Memory B cell (primary cell): Measurements from ENCODE around the gene ELMO3.

Source experiments
- ATAC-seq: fragments of 150-1000 bp; cut with Tn5 transposase; 2 replicates; pipeline ENCODE4 v1.10.0; 2021; ENCODE audit warnings: low read depth, mild to moderate bottlenecking, moderate library complexity
- DNase-seq, 2 donors: peaks; one replicate each; pipeline ENCODE4 v3.0.0; 2022; ENCODE audit warnings: low spot score in 2 of 2
- H3K27ac Mint-ChIP-seq: one replicate; pipeline ENCODE4 v1.8.0; 2022; ENCODE audit warnings: mild to moderate bottlenecking, moderate library complexity, mixed read lengths
- H3K27me3 Mint-ChIP-seq: one replicate; pipeline ENCODE4 v1.8.0; 2022; ENCODE audit warnings: mixed read lengths
- H3K36me3 Mint-ChIP-seq: one replicate; pipeline ENCODE4 v1.8.0; 2022; ENCODE audit warnings: mild to moderate bottlenecking, mixed read lengths
- H3K4me1 Mint-ChIP-seq: one replicate; pipeline ENCODE4 v1.8.0; 2022; ENCODE audit warnings: mixed read lengths
- H3K4me3 Mint-ChIP-seq: one replicate; pipeline ENCODE4 v1.8.0; 2022; ENCODE audit warnings: mild to moderate bottlenecking, moderate library complexity, mixed read lengths
- H3K9me3 Mint-ChIP-seq: one replicate; pipeline ENCODE4 v1.8.0; 2022; ENCODE audit warnings: mixed read lengths

ELMO3 gene

DNA sequence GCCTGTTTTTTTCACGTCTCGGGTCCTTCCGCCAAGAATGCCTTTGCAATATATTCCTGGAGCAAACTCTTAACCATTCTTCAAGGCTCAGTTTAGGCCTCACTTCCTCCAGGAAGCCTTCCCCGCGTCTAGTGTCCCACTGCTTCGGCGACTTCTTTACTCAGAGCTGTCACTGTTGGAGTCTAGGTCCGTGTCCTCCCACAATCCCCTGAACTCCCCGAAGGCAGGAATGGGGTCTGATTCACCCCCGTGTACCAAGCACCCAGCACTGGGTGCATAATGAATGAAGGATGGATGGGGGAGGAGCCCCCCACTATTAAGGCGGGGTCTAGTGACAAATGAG, 15.7 kb upstream of the ELMO3 start:
- H3K4me1 Mint-ChIP-seq: peaks cover 10% of the 10 kb centered on the region
- no peak for ATAC-seq
- no peak for DNase-seq
- H3K4me3 Mint-ChIP-seq: no peak overlapping the region
- H3K9me3 Mint-ChIP-seq: no peaks in the 10 kb centered on the region
- peaks cover 9% of the 10 kb centered on the region for H3K27me3 Mint-ChIP-seq
- no peaks in the 10 kb centered on the region for H3K36me3 Mint-ChIP-seq
- no peak overlapping the region for H3K27ac Mint-ChIP-seq

DNA sequence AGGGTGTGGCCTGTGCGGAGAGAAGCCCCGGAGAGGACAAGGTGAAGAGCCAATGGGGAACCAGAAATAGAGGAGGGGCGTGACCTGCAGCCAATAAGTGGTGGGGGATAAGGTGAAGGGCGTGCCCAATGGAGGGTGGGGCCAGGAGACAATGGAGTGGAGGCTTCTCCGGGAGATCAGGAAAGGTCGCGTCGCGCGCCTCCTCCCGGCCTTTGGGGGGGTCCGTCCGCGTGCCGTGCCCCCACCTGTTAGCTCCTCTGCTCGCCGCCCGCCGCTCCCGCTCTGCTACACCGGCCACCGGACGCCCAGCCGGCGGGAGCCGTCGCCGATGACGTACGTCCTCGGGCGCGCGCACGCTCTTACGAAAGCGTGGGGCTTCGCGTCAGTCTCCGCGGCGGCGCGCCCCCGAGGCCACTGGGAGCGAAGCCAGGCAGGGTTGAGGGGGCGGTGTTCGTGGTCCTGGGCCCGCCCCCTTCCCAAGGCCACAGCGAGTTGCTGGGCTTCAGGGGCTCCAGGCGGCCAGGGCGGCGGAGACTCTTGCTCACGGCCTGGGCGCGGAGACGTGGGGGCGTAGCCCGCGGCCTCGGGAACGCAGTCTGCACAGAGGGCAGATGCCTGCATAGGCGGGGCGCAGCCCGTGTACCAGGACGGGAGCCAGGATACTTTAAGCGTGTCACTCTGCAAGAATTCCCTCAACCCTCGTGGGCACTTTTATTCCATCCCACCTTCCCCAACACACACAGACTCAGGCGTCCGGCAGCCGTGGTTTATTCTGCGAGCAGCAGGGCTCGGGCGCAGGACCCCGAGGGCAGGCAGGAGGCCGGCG, 15.1 kb upstream of the ELMO3 start, which contains the start of gene MATCAP1:
Gene MATCAP1 (minus strand): TSS at position 337 of the 826 bp plus-strand sequence. CDS start 3,353 bp downstream, outside the sequence.
- ATAC-seq: peak; percentile 92
- peak within 1 kb of the TSS; percentile 89 for H3K4me3 Mint-ChIP-seq
- peaks cover 5% of the 10 kb centered on the region for H3K27me3 Mint-ChIP-seq
- H3K36me3 Mint-ChIP-seq: no peaks in the 10 kb centered on the region
- no peaks in the 10 kb centered on the region for H3K9me3 Mint-ChIP-seq
- peaks cover 6% of the 10 kb centered on the region for H3K4me1 Mint-ChIP-seq
- peak; percentile 95 for DNase-seq
- no peak within 1 kb of the TSS for H3K27ac Mint-ChIP-seq

DNA sequence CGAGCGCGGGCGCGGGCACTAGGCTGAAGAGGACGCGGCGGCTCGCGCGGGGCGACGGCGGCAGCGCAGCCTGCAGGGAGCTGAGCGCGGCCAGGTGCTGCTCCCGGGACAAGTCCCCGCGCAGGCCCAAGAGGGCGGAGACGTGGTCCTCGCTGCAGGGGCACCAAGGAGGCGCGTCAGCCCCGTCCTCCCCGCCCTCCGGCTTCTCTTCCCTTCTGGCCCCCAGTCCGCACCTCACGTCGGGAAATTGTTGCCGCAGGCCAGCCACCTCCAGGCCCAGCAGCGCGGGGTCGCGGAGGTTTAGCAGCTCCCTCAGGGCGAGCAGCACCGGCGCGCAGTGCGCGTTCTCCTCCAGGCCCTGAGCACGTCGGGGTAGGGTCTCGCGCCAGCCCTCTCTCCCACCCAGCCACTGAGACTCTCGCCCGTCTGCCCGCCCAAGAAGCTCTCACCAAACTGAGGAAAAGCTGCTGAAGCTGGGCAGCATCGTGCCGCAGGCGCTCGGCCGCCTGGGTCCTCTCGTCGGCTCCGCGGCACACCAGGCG, 14.4 kb upstream of the ELMO3 start:
- ATAC-seq (no peak), DNase-seq (no peak)
- Mint-ChIP-seq H3K4me3 (peak overlapping the region; percentile 89), H3K36me3 (no peaks in the 10 kb centered on the region), H3K27me3 (peaks cover 1% of the 10 kb centered on the region), H3K27ac (no peak overlapping the region), H3K9me3 (no peaks in the 10 kb centered on the region), H3K4me1 (peaks cover 6% of the 10 kb centered on the region)

DNA sequence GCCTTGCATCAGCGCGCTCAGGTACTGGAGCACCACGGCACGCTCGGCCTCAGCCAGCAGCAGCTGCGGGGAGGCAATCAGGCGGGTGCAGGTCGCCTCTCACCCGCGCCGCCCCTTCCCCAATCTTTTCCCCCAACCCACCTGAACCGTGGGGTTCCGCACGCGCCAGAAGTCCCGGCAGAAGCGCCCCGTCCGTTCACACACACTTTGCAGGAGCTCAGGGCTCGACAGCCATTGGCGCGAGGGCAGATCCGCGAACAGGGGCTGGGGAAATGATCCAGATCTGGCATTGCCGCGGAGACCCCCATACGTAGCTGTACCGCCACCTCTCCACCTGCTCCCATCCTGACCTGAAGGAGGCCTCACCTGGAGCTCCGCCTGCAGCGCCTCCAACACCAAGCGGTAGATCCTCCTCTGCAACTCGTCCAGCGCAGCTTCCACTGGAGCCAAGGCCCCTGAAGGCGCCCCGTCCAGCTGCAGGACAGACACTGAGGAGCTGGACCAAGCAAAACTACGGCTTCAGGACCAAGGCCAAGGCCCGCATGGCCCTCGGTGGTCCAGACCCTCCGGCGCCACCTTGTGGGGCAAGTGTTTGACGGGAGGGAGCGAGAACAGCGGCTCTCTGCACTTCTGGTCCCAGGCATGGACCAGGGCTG, 13.8 kb upstream of the ELMO3 start:
- Mint-ChIP-seq H3K27ac (no peak overlapping the region), H3K36me3 (no peaks in the 10 kb centered on the region), H3K9me3 (no peaks in the 10 kb centered on the region), H3K27me3 (peaks cover 1% of the 10 kb centered on the region), H3K4me3 (peak overlapping the region; percentile 89), H3K4me1 (peaks cover 6% of the 10 kb centered on the region)
- peak; percentile 25 for ATAC-seq
- DNase-seq: peak; percentile 77 to 88

DNA sequence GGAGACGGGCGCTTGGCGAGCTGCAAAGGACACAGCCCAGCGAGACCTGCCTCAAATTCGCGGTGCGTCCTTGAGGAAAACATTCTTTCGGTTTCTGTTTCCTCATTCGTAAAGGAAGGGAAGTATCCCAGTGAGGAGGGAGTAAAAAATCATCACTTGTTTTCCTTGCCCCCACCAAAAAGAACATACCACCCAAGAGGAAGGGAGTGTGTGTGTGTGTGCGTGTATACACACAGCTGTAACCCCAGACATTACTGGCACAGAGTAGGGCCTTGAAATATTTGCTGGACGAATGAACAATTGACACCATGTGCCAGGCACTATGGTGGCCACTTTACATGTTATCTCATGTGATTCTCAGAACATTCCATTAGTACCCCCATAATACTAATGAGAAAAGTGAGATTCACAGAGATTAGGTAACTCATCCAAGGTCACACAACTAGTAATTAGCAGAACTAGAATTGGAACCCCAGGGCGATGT, 13.2 kb upstream of the ELMO3 start:
- Mint-ChIP-seq H3K27me3 (peaks cover 1% of the 10 kb centered on the region), H3K27ac (no peak overlapping the region), H3K36me3 (no peaks in the 10 kb centered on the region), H3K4me1 (peaks cover 6% of the 10 kb centered on the region), H3K9me3 (no peaks in the 10 kb centered on the region), H3K4me3 (peak overlapping the region; percentile 89)
- DNase-seq (no peak), ATAC-seq (no peak)

DNA sequence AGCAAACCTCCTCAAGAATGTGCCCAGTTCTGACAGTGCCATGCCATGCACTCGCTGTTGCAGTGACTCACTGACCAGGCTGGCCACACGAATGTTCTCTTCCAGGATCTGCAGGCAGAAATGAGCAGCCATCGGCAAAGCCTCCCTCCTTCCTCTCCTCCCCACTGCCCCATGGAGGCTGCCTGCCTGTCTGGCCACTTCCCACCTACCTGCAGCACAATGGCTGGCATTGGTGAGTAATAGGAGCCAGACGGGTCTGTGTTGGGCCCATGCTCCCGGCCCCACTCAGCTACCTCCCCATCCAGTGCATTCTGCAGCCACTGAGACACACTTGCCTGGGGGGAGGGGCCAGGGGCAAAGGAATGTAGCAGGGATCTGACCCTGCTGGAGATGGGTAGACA, 12.4 kb upstream of the ELMO3 start:
- H3K9me3 Mint-ChIP-seq: no peaks in the 10 kb centered on the region
- H3K27ac Mint-ChIP-seq: no peak overlapping the region
- no peak for DNase-seq
- H3K4me3 Mint-ChIP-seq: no peak overlapping the region
- H3K27me3 Mint-ChIP-seq: peaks cover 1% of the 10 kb centered on the region
- ATAC-seq: no peak
- no peaks in the 10 kb centered on the region for H3K36me3 Mint-ChIP-seq
- peaks cover 9% of the 10 kb centered on the region for H3K4me1 Mint-ChIP-seq

DNA sequence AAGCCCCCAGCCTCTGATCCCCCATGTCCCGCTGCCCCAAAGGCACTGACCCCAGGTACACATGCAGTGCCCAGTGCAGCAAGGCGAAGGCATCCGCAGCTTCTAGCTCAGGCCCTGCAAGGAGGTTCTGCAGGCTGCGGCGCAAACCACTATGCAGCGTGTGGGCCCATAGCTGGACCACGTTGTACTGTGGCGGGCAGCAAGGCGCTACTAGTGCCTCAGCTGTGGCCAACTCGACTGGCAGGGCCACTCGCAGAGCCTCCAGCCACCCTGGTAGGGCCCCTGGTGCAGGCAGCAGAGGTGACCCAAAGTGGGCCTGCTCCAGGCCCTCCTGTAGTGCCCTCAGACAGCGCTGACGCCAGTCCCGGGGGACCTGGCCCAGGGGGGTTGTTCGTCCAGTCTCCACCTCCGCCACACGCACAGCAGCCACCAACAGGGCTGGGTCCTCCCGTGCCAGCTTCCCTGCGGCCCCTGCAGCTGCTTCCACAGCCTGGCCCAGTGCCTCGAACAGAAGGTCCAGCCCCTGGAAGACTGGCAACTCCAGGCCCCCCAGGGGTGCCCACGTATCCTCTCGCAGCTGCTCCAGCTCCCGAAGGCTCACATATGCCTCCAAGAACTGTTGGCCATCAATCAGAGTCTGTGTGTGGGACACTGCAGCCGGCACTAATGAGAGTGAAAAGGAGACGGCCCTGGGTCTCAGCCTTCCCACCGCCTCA, 11.6 kb upstream of the ELMO3 start:
- no peaks in the 10 kb centered on the region for H3K9me3 Mint-ChIP-seq
- no peak overlapping the region for H3K27ac Mint-ChIP-seq
- ATAC-seq: no peak
- H3K4me1 Mint-ChIP-seq: peaks cover 14% of the 10 kb centered on the region
- DNase-seq: no peak
- peaks cover 1% of the 10 kb centered on the region for H3K27me3 Mint-ChIP-seq
- no peaks in the 10 kb centered on the region for H3K36me3 Mint-ChIP-seq
- no peak overlapping the region for H3K4me3 Mint-ChIP-seq

DNA sequence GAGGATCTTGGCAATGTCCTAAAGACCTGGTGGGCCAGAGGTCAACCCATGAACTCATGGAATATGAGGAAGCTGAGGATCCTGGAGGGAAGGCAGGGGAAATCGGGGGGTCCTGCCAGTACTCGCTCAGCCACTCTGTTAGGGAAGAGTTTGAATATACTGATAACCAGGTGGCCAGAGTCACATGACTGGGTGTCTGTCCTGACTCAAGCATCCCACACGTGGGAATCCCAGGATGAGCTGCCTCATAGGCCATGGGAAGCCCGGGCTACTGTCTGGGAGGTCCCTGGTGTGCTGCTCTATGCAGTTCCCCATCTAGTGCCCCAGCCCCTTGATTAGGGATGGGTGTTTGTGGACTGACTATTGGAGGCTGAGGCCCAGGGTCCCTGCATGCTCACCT, 10.6 kb upstream of the ELMO3 start:
- H3K4me3 Mint-ChIP-seq: no peak overlapping the region
- H3K4me1 Mint-ChIP-seq: peaks cover 20% of the 10 kb centered on the region
- DNase-seq (no peak), ATAC-seq (no peak)
- H3K27ac Mint-ChIP-seq: no peak overlapping the region
- H3K9me3 Mint-ChIP-seq: no peaks in the 10 kb centered on the region
- no peaks in the 10 kb centered on the region for H3K36me3 Mint-ChIP-seq
- H3K27me3 Mint-ChIP-seq: peaks cover 1% of the 10 kb centered on the region

DNA sequence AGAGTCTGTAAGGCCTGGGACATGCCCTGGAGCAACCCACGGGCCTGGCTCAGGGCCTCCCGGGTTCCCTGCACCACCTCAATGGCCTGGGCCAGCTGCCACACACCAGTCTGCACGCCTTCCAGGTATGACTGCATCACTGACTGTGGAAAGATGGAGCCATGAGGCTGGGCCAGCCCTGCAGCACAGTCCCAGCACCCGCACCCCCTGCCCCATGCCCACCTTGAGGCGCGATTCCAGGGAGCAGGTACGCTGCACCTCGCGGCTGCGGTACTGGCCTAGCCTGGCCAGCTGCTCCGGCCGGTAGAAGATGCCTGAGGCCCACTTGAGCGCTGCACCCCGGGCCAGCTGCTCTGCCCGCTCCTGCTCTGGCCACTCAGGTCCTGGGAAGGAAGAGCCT, 10.1 kb upstream of the ELMO3 start:
- H3K27ac Mint-ChIP-seq: no peak overlapping the region

DNA sequence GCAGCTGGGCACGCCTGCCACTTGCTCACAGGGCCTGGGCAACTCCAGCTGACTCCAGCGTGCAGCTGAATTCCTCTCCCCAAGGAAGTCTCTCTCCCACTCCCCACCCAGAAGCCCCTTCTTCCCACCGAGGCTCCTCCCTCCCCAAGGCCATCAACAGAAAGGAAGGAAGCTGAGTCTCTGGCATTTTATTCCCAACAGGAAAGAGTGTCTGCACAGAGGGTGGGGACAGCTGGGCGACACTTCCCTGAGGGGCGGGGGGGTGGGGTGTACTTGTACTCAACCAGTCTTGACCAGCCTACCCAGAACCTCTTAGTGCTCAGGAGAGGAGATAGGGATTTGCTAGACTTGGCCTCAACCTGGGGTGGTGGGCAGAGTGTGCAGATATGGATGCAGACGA, 8.9 kb upstream of the ELMO3 start, which contains the start of gene EXOC3L1:
Gene EXOC3L1 (minus strand): TSS at position 96 of the 400 bp plus-strand sequence. CDS start 460 bp downstream, outside the sequence.
- Mint-ChIP-seq H3K4me1 (peaks cover 22% of the 10 kb centered on the region), H3K27me3 (peaks cover 1% of the 10 kb centered on the region), H3K4me3 (no peak within 1 kb of the TSS), H3K36me3 (no peaks in the 10 kb centered on the region), H3K9me3 (no peaks in the 10 kb centered on the region), H3K27ac (no peak within 1 kb of the TSS)
- DNase-seq (no peak), ATAC-seq (no peak)

More for the DNA sequence above, 10.1 kb upstream of the ELMO3 start:
- H3K36me3 Mint-ChIP-seq: no peaks in the 10 kb centered on the region
- DNase-seq (no peak), ATAC-seq (no peak)
- H3K27me3 Mint-ChIP-seq: peaks cover 1% of the 10 kb centered on the region
- no peak overlapping the region for H3K4me3 Mint-ChIP-seq
- H3K9me3 Mint-ChIP-seq: no peaks in the 10 kb centered on the region
- peaks cover 23% of the 10 kb centered on the region for H3K4me1 Mint-ChIP-seq

DNA sequence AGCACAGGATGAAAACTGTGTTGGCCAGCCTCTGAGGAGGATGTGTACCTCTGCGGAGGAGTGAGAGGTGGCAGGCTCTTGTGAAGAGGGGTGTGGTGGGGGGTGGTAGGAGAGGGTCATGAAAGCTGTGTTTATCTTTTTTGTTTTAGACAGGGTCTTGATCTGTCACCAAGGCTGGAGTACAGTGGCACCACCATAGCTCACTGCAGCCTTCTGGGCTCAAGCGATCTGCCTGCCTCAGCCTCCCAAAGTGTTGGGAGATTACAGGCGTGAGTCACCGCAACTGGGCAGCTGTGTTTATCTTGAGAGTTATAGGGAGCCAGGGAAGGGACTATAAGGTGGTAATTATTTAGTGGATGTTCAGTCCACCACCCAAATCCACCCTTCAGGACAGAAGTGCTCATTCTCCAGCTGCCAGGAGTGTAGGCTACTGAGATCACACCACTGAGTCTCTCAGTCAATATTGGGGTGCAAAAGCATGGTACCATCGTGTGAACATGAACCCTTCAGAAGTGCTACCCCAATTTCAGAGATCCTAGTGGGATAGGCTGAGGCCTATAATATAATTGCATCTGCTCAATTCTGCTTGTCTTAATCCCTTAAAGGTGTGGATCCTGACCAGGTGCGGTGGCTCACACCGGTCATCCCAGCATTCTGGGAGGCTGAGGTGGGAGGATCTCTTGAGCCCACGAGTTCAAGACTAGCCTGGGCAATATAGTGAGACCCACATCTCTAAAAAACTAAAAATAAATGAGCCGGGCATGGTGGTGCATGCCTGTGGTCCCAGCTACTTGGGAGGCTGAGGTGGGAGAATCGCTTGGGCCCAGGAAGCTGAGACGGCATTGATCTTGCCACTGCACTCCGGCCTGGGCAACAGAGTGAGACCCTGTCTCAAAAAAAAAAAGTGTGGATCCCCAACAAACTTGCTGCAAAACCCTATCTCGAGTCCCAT, 8.2 kb upstream of the ELMO3 start:
- Mint-ChIP-seq H3K4me1 (peaks cover 19% of the 10 kb centered on the region), H3K27me3 (peaks cover 1% of the 10 kb centered on the region), H3K27ac (no peak overlapping the region), H3K9me3 (no peaks in the 10 kb centered on the region), H3K36me3 (peaks cover 2% of the 10 kb centered on the region), H3K4me3 (no peak overlapping the region)
- no peak for ATAC-seq
- no peak for DNase-seq

DNA sequence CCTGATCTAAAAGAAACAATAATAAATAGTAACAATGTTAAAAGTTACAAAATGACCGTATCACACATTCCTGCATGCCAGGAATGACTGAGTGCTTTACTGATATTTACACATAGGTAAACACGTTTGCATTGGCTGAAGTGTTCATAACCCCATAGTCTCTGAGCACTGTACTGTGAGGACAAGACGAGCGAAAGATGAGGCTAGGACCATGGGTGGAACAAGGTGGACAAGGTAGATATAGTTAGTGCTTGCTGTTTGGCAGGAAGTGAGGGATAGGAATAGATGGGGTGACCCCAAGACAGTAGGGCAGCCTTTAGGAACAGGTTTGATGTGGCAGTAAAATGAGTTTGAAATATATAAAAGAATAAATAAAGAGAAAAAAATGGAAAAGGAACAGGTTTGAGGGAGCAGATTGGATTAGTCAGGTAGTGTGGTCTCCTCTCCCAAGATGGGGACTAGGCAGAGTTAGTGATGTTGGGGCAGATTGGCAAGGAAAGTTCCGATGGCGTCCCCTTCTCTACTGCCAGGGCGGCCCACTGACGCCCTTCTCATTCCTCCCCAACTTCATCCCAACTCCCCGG, 7.4 kb upstream of the ELMO3 start:
- H3K9me3 Mint-ChIP-seq: no peaks in the 10 kb centered on the region
- ATAC-seq (no peak), DNase-seq (no peak)
- H3K27ac Mint-ChIP-seq: peak overlapping the region; percentile 87
- H3K4me1 Mint-ChIP-seq: peaks cover 24% of the 10 kb centered on the region
- peak overlapping the region; percentile 92 for H3K4me3 Mint-ChIP-seq
- peaks cover 8% of the 10 kb centered on the region for H3K36me3 Mint-ChIP-seq
- peaks cover 1% of the 10 kb centered on the region for H3K27me3 Mint-ChIP-seq
